Skeletal muscle tissue (tissue), 1 donor: Measurements from ENCODE around the gene NAPEPLD. TPM values are rescaled to one million over a fixed set of nuclear protein-coding genes. Genes with fewer than 3 reads are reported as not detected.

ENCODE experiments used
- total RNA-seq: library from RNA; depleted of rRNA; stranded (reverse); fragments of >200 nt; gene quantifications from one replicate; pipeline ENCODE4 v1.2.3, GENCODE V29; 2014

The NAPEPLD gene
- total RNA-seq, 1 donor from 2014 or later = 12.0 TPM

Other genes with a start within 250 kb of the NAPEPLD start
- gene LRRC17, start 236.1 kb downstream of the NAPEPLD start, total RNA-seq = 28.2 TPM
- gene FBXL13, start 74.3 kb downstream of the NAPEPLD start, total RNA-seq = 3.7 TPM
- 19.8 TPM for gene ARMC10, start 74.0 kb downstream of the NAPEPLD start, total RNA-seq
- gene PMPCB, start 148.3 kb upstream of the NAPEPLD start, total RNA-seq = 53.8 TPM
- gene DNAJC2, start 195.7 kb upstream of the NAPEPLD start, total RNA-seq = 8.9 TPM
- 131 TPM for gene PSMC2, start 198.5 kb upstream of the NAPEPLD start, total RNA-seq